Fibroblast of the aortic adventitia (primary cell): ENCODE measurements around the gene LSG1. TPM values are rescaled to one million over a fixed set of nuclear protein-coding genes. Genes with fewer than 3 reads are reported as not detected.
A peak's percentile ranks its signal among the peaks of the same experiment; 100 is the strongest.

Experiments
- DNase-seq: peaks from one replicate; pipeline ENCODE4 v3.0.0-alpha.2; 2010; ENCODE audit warnings: low read depth
- H3K4me3 ChIP-seq: 2 replicates; pipeline ENCODE4 v1.5.1; 2011; ENCODE audit warnings: low read depth, mild to moderate bottlenecking, control low read depth, low read length, moderate library complexity
- CTCF ChIP-seq: IDR thresholded peaks from 2 replicates; pipeline ENCODE4 v1.5.1; 2011; ENCODE audit warnings: mild to moderate bottlenecking, low read length, control low read depth, inconsistent platforms; ENCODE audit not compliant: insufficient read depth
- small RNA-seq: library from RNA; depleted of rRNA; stranded (forward); fragments of <200 nt; gene quantifications from one replicate; pipeline ENCODE3, GENCODE V24; 2012
- total RNA-seq: library from RNA; depleted of rRNA; stranded (reverse); fragments of >200 nt; gene quantifications from 2 replicates; pipeline ENCODE4 v1.2.3, GENCODE V29; 2012; ENCODE audit warnings: low replicate concordance

LSG1 gene
- total RNA-seq, 1 donor: 30.6 TPM

- TF ChIP-seq CTCF: peak; percentile 45
- H3K4me3 ChIP-seq: no peak overlapping the region
- no peak for DNase-seq
Observed at GRCh38 chr3:194604837-194605236, 67.2 kb downstream of the LSG1 start.

- no peak for TF ChIP-seq CTCF
- no peak overlapping the region for H3K4me3 ChIP-seq
- DNase-seq: no peak
Observed at GRCh38 chr3:194604126-194604525, 67.9 kb downstream of the LSG1 start.

GRCh38 chr3:194602669-194603171 lies 69.3 kb downstream of the LSG1 start:
- H3K4me3 ChIP-seq: no peak overlapping the region
- no peak for DNase-seq
- no peak for TF ChIP-seq CTCF

GRCh38 chr3:194598771-194599557 lies 73.0 kb downstream of the LSG1 start:
- no peak for TF ChIP-seq CTCF
- H3K4me3 ChIP-seq: no peak overlapping the region
- peak; percentile 90 for DNase-seq

GRCh38 chr3:194596906-194597305 lies 75.1 kb downstream of the LSG1 start:
- TF ChIP-seq CTCF: no peak
- DNase-seq: no peak

GRCh38 chr3:194592798-194593752 lies 78.9 kb downstream of the LSG1 start:
- H3K4me3 ChIP-seq: no peak overlapping the region
- peak; percentile 100 for DNase-seq
- TF ChIP-seq CTCF: no peak

More at GRCh38 chr3:194596906-194597305, 75.1 kb downstream of the LSG1 start:
- H3K4me3 ChIP-seq: no peak overlapping the region

Small RNAs within 50 kb of the gene (small RNA-seq; reads per million reads assigned to genes)
- gene AC046143.2: not detected

Other genes with a start within 250 kb of the LSG1 start
- 448 and 494 TPM in 2 replicates for gene ATP13A3, start 185.2 kb downstream of the LSG1 start, total RNA-seq
- gene TMEM44, start 38.8 kb downstream of the LSG1 start, total RNA-seq: 12.8 and 16.7 TPM in 2 replicates
- gene FAM43A, start 13.7 kb upstream of the LSG1 start, total RNA-seq: 12.7 and 14.1 TPM in 2 replicates